ENCODE measurements around the gene CFAP74.

CFAP74 gene

DNA sequence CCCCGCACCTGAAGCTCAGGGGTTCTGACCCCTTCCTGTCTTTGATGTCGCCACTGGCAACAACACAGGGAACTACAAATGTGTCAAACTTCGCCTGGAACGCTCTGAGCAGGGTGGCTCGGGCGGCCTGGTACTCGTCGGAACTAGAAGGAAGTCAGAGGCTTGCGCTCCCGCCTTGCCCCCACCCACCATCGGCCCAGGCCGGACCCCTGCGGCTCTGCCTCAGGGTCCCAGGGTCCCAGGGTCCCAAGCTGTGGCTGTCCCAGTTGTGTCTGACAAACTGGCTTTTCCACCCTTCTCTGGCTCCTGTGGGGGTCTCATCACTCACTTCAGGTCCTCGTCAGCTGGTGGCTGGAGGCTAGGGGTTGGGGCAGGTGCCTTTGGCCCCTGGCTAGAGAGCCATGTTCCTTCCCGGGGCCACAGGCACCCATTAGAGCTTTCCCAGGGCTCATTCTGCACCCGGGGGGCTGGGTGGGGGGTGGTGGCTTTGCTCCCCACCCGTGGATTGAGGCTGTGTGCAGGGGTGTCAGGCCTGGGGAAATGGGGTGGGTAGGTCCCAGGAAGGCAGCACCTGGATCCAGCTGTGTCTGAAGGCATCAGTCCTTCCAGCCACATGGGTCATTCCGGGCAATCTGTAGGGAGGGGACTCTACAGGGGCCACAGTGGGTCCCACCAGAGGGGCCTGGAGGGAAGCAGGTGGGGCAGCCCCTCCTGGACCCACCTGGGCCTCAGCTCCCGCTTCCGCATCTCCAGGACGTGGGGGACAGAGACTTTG lies 76.5 kb downstream of the CFAP74 start:
- DNase-seq (ENCODE audit: low read depth, low spot score): no peak

DNA sequence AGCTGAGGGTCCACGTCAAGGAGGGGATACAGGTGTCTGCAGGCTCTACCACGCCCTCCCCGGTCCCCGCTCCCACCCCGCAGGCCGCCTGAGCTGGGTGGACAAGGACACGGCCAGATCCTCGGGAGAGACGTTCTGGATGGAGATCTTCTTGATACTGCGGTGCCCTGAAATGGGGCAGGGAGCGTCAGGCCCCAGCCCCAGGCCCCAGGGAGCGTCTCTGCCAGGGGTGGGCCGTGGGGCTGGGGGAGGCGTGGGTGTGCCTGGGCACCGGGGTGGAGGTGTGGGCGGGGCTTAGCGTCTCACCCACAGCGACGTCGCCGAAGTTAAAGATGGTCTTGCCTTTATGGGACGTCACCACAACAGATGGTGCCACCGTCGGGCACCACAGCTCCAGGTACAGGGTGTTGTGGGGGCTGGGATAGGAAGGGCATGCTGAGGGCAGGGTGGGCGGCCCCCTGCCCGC lies 77.2 kb downstream of the CFAP74 start:
- no peak for DNase-seq (ENCODE audit: low read depth, low spot score)

DNA sequence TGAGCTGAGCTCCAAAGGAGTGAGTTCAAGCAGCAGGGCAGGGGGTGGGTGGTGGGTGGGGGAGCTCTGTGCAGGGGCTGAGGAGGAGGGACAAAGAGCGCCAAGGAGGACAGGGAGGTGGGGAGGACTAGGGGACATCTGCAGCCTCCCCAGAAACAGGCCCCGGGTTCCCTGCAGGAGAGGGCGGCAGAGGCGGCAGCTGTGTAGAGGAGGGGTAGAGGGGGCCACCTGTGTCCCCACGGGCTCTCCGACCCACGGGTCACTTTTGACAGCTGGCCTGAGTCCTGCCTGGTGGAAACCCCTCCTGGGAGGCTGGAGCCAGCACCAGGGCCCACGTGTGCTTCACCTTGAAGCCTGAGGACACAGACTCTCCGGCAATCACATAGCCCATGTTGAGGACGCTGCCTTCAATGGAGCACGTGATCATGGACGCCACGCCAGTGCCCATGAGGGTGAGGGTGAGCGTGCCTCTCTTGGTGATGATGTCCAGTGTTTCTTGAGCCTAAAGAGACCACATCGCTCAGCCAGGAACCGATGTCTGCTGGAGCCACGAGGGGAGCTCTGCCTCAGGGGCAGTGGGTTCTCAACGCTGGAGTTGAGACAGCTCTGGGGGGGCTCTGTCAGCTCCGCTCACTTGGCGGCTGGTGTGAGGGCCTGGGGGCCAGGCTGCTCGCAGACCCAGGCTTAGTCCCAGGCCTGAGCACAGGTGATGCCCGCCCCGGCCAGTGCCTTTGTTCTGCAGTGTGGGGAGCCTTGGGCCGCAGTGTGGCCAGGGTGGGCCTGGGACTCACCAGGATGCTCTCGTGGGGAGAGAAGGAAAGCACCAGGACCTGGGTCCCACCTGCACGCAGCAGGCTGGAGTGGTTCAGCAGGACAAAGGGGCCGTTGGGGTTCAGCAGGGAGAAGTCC lies 77.9 kb downstream of the CFAP74 start:
- DNase-seq (ENCODE audit: low read depth, low spot score): no peak

DNA sequence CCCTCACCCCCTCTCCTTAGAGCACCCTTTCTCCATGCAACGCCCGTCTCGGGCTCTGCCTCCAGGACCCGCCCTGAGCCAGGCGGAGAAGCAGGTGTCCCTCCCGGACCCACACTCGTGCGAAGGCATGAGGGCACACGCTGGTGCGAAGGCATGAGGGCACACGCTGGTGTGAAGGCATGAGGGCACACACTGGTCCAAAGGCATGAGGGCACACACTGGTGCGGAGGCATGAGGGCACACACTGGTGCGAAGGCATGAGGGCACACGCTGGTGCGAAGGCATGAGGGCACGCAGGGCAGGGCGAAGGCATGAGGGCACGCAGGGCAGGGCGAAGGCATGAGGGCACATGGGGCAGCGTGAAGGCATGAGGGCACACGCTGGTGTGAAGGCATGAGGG lies 78.7 kb downstream of the CFAP74 start:
- no peak for DNase-seq (ENCODE audit: low read depth, low spot score)

DNA sequence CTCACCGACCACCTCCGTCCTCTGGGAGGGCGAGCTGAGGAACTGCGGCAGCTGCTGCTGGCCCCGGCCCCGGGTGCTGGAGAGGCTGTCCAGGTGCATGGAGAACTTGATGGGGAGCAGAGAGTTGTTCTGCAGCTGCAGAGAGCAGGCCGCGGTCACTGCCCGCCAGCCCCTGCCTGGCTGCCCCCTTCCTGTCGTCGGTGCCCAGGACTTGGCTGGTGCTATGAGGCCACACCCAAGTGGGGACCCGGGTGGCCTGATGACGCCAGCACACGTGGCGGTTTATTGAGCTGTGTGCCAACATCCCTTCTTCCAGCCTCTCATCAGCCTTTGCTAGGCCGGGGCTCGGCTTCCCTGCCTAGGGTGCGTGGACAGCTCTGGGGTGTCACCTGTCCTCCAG lies 79.2 kb downstream of the CFAP74 start:
- DNase-seq (ENCODE audit: low read depth, low spot score): no peak

DNA sequence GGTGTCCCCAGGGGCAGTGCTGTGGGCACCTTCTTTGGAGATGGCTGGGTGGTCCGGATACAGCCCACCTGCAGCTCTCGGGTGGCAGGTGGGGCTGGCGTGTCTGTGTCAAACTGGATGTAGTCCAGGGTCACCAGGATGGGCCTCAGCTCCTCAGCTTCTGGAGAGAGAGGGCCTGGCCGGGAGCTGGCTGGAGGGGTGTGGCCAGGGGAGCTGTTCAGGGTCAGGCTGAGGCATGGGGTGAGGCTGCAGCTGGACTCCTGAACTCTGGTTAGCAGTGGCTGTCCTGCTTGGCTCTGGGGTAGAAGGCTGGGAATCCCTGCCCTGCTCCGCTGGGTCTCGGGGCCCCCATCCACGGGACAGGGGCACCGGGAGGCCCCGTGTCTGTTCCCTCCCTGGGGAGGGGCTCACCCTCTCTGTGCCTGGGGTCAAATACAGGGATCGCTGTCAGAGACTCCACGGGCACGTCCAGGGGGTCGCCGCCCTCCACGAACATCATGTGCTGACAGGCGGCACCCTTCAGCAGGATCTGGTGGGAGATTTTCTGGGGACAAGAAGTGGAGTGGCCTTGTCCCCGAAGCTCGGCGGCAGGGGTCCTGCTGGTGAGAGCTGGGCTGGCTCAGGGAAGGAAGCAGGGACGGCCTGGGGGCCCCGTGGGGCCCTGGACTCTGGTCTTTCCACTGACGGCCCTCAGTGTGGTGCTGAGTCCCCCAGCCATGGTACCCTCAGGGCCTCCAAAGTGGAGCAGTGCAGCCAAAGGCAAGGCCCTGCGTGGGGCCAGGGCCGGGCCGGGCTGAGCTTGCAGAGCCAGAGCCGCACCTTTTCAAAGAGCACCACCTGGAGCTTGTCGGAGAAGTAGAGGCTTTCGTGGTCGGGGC lies 80.4 kb downstream of the CFAP74 start:
- no peak for DNase-seq (ENCODE audit: low read depth, low spot score)

DNA sequence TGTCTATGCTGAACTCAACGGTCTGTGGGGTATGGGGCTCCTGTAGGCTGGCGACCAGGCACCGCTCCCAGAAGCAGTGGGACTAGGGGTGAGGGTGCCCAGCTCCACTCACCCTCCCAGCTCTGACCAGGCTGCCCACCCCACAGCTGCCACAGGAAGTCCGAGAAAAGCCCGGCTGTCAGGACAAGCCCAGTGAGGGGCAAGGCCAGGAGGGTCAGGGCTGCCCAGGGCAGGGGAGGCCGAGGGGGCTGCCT lies 81.0 kb downstream of the CFAP74 start:
- no peak for DNase-seq (ENCODE audit: low read depth, low spot score)

DNA sequence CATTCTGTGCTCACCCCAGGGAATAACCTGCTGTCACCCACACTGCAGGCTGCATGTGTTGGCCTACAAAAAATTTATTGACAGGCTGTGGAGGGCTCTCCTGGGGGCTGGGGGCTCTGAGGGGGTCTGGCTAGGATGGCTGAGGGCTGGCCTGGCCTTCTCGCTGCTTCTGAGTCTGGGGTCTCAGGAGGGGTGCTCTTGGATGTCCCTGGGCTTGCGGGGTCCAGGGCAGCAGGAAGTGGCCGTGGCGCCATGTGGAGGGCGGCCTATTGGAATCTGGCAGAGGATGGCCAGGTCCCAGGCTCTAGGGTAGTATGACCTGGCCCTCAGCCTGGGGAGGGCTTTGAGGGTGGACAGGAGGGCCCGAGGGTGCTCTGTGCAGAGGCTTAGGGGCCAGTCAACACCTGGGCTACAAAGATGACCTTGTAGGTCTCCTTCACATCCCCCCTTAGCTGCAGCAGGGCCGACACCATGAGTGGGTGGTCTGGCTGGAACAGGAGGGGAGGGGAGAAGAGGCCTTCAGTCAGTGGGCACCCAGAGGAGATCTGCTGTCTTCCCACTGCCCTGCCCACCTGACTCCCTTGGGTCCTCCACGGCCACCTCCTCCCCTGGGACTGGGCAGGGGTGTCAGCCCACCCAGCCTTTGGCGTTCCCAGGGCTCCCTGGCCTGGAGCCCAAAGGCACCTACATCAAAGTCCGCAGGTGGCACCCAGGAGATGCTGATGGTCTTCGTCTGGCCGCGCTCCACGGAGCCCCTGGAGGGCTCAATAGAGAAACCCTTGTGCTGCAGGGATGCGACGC lies 81.5 kb downstream of the CFAP74 start:
- no peak for DNase-seq (ENCODE audit: low read depth, low spot score)

DNA sequence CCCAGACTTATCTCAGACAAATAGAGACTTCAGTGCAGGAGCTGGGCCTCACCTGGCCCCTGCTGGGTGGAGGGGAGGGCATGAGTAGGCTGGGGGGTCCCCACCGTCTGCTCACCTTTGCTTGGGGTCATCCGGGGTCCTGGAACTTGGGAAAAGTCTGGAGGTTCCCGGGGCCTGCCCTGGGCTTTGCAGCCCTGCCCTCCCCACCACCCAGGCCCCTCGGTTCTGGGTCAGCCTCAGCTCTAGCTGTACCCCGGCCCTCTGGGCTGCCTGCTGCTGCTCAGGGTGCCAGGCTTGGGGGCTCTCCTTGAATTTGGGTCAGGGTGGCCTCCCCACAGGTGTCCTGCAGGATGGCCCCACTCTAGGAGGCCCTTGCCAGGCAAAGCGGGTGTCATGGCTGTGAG lies 82.1 kb downstream of the CFAP74 start:
- DNase-seq (ENCODE audit: low read depth, low spot score): no peak

DNA sequence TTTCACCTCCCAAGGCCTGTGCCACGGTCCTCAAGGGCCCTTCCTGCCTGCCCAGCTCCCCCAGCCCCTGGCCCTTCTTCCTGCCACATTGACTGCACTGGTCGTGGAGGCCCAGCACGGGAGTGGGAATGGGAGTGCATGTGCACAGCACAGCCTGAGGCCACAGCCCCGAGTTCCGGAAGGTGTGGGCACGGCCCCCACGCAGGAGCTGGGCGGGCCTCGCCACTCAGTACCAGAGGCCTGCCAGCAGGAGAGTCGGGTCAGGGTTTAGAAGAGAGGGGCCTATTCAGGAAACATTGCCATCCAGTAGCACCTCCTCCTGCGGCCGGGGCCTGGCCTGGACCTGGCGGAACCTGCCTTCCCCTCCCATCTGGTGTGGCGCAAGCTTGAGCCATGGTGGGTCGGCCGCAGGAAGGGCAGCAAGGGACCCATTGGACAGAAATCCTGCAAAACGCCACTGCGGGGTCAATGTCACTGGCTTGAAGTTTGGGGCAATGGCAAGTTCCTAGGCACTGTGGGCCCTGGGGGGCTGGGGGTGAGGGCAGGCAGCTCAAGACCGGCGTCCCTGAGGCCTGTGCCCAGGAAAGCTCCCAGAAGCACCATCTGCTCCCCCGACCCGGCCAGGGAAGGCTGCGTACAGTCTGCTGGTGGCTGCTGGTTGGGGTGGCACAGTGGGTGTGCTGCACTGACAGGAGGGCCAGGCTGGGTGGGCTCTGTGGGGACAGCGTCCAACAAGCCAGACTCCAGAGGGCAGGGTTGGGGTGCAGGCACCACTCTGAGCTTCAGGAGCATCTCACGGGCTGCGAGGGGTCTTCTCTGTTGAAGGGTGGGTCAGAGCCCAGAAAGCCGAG lies 82.8 kb downstream of the CFAP74 start:
- DNase-seq (ENCODE audit: low read depth, low spot score): no peak

DNA sequence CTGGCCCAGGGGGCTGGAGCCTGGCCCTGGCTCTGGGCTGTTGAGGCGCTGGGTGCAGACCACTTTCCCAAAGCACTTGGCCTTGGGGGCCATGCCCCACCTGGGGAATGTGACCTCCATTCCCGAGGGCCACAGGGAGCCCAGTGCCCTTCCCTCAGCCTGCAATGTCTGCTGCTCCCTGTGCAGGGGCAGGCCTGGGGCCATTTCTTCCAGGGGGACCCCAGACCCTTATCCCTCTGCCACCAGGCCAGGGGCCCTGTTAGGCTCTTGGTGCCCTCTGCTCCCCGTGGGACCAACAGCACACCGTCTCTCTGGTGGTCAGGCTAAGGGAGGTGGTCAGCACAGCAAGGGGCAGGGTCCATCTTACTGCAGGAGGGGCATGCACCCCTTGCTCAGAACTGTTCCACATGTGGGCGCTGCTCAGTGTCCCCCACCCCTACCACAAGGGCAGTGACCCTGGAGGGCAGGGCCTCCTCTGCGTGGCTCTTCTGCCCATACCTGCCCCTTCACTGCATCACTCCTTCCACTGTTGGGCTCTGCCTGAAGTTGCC lies 83.5 kb downstream of the CFAP74 start:
- no peak for DNase-seq (ENCODE audit: low read depth, low spot score)

DNA sequence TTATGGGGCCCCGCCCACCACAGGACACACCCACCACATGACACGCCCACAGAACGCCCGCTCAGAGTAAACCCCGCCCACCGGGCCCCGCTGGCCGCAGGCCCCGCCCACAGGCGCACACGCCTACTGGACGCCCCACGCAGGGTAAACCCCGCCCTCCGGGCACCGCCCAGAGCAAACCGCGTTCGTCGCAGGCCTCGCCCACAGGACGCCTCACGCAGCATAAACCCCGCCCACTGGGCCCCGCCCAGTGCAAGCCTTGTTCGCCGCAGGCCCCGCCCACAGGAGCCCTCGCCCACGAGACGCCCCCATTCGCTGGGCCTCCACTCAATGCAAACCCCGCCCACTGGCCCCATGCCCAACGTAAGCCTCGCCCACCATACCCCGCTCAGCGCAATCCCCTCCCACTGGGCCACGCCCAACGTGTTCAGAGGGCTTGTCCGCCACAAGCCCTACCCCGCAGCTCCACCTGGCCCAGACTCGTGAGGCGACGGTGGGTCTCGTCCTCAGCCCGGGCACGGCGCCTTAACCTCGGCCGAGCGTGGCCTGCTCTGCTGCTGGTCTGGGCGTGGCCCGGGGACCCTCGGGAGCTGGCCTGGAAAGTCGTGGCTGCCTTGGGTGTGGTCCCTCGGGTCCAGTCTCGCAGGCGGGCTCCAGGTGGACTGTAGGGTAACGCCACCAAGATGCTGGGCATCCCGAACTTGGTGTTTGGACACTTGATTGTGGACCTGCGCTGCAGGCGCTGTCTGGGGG lies 84.1 kb downstream of the CFAP74 start:
- DNase-seq (ENCODE audit: low read depth, low spot score): peak; percentile 91

DNA sequence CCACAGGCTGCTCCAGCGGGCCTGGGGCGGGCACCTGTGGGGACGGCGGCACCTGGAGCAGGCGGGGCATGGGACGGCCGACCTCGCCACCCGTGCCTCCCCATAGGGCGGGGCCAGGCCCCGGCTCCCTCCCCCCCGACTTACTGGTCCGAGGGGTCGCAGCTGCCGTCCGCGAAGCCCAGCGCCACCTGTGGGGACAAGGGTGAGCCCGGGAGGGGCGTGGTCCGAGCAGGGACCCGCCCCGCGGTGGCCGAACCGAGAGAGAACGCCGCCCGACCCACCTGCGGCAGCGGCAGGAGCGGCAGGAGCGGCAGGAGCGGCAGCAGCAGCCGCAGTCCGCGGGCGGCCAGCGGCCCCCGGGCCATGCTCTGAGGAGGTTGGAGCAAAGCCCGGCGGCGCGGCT lies 84.7 kb downstream of the CFAP74 start, which contains the start of gene TMEM52:
TMEM52 (minus strand) TSS at position 379 of the 403 bp plus-strand sequence; CDS start at position 365, 14 bp downstream.
- DNase-seq (ENCODE audit: low read depth, low spot score): no peak

DNA sequence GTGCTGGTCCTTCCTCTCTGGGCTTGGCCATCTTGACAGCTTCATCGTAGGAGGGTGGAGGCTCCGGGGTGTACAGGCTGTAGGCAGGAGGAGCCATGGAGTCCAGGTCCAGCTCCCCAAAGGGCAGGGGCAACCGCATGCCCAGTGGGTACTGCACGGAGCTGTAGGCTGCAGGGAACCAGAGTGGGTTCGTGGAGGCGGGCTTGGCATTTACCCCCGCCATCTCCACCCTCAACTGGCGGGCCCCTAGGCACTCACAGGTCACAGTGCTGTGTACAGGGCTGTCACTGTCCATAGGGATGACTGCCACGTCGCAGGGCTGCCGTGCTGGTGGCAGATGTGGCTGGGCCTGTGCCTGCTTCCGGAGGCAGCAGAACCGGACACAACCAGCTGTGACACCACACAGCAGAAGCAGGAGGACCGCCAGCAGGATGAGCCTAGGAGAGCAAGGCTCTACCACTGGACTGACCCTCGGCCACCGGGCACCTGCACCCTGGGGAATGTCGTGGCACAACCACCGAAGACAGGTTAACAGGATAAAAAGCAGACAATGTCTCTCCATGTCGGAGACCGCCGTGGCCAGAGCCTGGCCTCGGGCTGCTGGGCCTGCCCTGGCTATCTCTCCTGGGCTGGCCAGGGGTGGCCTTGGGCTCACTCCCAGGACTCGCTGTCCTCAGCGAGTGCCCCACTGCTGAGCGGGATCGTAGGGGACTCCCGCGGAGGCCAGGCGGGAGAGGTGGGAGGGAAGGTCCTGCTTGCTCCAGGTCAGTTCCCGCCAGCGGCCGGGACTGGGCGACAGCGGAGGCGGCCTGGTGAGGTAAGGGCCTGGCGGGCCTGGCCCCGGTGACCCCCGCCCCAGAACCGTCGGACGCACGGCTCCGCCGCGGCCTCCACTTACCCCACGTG lies 85.3 kb downstream of the CFAP74 start:
- no peak for DNase-seq (ENCODE audit: low read depth, low spot score)

DNA sequence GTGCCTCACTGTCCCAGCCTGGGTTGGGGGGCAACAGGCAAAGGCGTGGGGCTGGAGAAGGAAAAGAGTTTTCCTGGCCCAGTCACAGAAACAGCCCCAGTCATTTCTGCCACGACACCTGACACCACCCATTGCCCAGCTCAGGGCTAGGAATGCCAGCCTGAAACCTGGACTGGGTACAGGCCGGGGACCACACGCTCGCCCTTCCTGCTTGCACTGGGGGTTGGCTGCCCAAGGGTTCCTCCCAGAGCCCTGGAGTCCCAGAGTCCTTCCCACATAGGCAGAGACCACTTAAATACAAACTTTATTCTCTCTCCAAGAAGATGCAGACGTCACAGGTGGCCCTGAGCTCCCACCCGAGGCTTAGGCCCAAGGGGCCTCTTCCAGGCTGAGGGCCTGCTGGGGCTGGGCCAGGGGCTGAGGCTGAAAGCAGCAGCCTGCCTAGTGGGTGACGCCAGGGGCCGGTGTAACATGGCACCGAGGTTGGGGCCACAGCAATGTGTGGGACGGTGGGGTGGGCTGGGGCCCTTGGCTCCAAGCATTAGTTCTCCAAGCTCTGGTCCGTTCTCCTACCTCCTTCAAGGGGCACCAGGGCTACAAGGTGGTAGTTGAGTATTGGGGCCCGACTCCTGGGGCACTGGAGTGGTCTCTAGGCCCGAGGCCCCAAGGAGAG lies 86.1 kb downstream of the CFAP74 start:
- DNase-seq (ENCODE audit: low read depth, low spot score): no peak

DNA sequence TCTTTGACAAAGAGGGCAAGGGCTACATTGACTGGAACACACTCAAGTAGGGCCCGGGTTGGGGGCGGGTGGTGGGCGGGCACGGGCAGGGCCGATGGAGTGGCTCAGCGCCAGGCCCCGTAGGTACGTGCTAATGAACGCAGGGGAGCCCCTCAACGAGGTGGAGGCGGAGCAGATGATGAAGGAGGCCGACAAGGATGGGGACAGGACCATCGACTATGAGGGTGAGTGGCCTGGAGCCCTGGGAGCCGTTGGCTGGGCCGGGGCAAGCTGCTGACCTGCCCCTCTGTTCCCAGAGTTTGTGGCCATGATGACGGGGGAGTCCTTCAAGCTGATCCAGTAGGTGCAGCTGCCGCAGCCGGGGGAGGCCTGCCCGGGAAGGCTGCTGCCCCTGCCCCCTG lies 86.7 kb downstream of the CFAP74 start:
- DNase-seq (ENCODE audit: low read depth, low spot score): no peak
